ENCODE results near the gene TBC1D9B. TPM values are rescaled to one million over a fixed set of nuclear protein-coding genes. Genes with fewer than 3 reads are reported as not detected.

The TBC1D9B gene
- total RNA-seq, 2 donors from 2014 or later: 61.6 to 74.1 TPM

Other genes with a start within 250 kb of the TBC1D9B start
- not detected for gene CBY3, start 226.9 kb downstream of the TBC1D9B start, total RNA-seq
- 100 to 1,000 TPM; 235 to 238 TPM for gene CANX, start 208.9 kb downstream of the TBC1D9B start, total RNA-seq
- gene MAML1, start 175.1 kb downstream of the TBC1D9B start, total RNA-seq: 10 to 100 TPM; 28.4 to 33.2 TPM
- gene LTC4S, start 113.9 kb downstream of the TBC1D9B start, total RNA-seq: 1 to 10 TPM; 6.4 to 6.8 TPM
- gene MGAT4B, start 101.0 kb downstream of the TBC1D9B start, total RNA-seq: 100 to 1,000 TPM; 137 to 168 TPM
- gene SQSTM1, start 87.0 kb downstream of the TBC1D9B start, total RNA-seq: 100 to 1,000 TPM; 446 to 548 TPM
- gene MRNIP, start 49.1 kb downstream of the TBC1D9B start, total RNA-seq: 10 to 100 TPM; 32.5 to 36.8 TPM
- gene RNF130, start 163.9 kb upstream of the TBC1D9B start, total RNA-seq: 10 to 100 TPM; 10.8 to 15.3 TPM